Activated B cell treated with CpG ODN at 0.5 μM for 24 hours (primary cell): ENCODE data around the gene SLC2A4RG. TPM values are rescaled to one million over a fixed set of nuclear protein-coding genes. Genes with fewer than 3 reads are reported as not detected.

ENCODE experiments used
- ATAC-seq: fragments of 200-7000 bp; cut with Tn5 transposase; one replicate; pipeline ENCODE4 v1.10.0; 2021; ENCODE audit warnings: low read depth, mild to moderate bottlenecking, moderate library complexity
- CTCF ChIA-PET: fragments of 350-600 bp; sonication (Branson Sonifier 250); formaldehyde crosslinking; loops from one replicate; lab custom pipeline; 2021; ENCODE audit warnings: antibody characterized with exemption; lab: Charles Lee
- POLR2A ChIA-PET: fragments of 350-600 bp; sonication (Branson Sonifier 250); formaldehyde crosslinking; loops from one replicate; lab custom pipeline; 2021; ENCODE audit warnings: antibody characterized with exemption; lab: Charles Lee
- DNase-seq: peaks from one replicate; pipeline ENCODE4 v3.0.0; 2022
- H3K27ac Mint-ChIP-seq: one replicate; pipeline ENCODE4 v1.8.0; 2020; ENCODE audit warnings: mixed read lengths
- H3K27me3 Mint-ChIP-seq: one replicate; pipeline ENCODE4 v1.8.0; 2021; ENCODE audit warnings: mixed read lengths
- H3K36me3 Mint-ChIP-seq: one replicate; pipeline ENCODE4 v1.8.0; 2021; ENCODE audit warnings: low read depth, mixed read lengths
- H3K4me1 Mint-ChIP-seq: one replicate; pipeline ENCODE4 v1.8.0; 2021; ENCODE audit warnings: mixed read lengths
- H3K4me3 Mint-ChIP-seq: one replicate; pipeline ENCODE4 v1.8.0; 2020; ENCODE audit warnings: mild to moderate bottlenecking, mixed read lengths
- H3K9me3 Mint-ChIP-seq: one replicate; pipeline ENCODE4 v1.8.0; 2020; ENCODE audit warnings: mixed read lengths
- CTCF ChIP-seq: fragments of 200-600 bp; IDR thresholded peaks from one replicate; pipeline ENCODE4 v1.8.0; 2022; ENCODE audit warnings: antibody characterized with exemption, mild to moderate bottlenecking
- intact Hi-C: fragments of 100-400 bp; cut with micrococcal nuclease; formaldehyde crosslinking; loops from one replicate; pipeline ENCODE4 v1.15.1; 2024
- total RNA-seq: library from RNA; stranded (reverse); gene quantifications from 2 replicates; pipeline ENCODE4 v1.2.3, GENCODE V29; 2022

SLC2A4RG gene
- total RNA-seq, 1 donor from 2014 or later = 28.1 TPM

GRCh38 chr20:63765902-63766301, 26.3 kb downstream of the SLC2A4RG start:
- H3K27me3 Mint-ChIP-seq = no peaks in the 10 kb centered on the region
- H3K9me3 Mint-ChIP-seq = no peaks in the 10 kb centered on the region
- H3K4me3 Mint-ChIP-seq = no peak overlapping the region
- intact Hi-C loops = no loop called here
- no peaks in the 10 kb centered on the region for H3K36me3 Mint-ChIP-seq
- POLR2A ChIA-PET = no interaction called here
- CTCF ChIA-PET = no interaction called here
- DNase-seq (no peak), ATAC-seq (no peak)
- no peak for TF ChIP-seq CTCF
- H3K27ac Mint-ChIP-seq = no peak overlapping the region
- H3K4me1 Mint-ChIP-seq = no peaks in the 10 kb centered on the region

- TF ChIP-seq CTCF = no peak
Observed at GRCh38 chr20:63766695-63767426, 27.3 kb downstream of the SLC2A4RG start.

GRCh38 chr20:63767456-63767855, 27.9 kb downstream of the SLC2A4RG start:
- Mint-ChIP-seq H3K36me3 (no peaks in the 10 kb centered on the region), H3K9me3 (no peaks in the 10 kb centered on the region), H3K4me1 (no peaks in the 10 kb centered on the region), H3K4me3 (no peak overlapping the region), H3K27me3 (no peaks in the 10 kb centered on the region), H3K27ac (no peak overlapping the region)
- POLR2A ChIA-PET = no interaction called here
- intact Hi-C loops = no loop called here
- no peak for ATAC-seq
- DNase-seq = no peak
- TF ChIP-seq CTCF = no peak
- CTCF ChIA-PET = no interaction called here

More at GRCh38 chr20:63766695-63767426, 27.3 kb downstream of the SLC2A4RG start:
- Mint-ChIP-seq H3K36me3 (no peaks in the 10 kb centered on the region), H3K27me3 (no peaks in the 10 kb centered on the region), H3K4me1 (no peaks in the 10 kb centered on the region), H3K4me3 (no peak overlapping the region), H3K27ac (no peak overlapping the region), H3K9me3 (no peaks in the 10 kb centered on the region)
- ChIA-PET POLR2A (no interaction called here), CTCF (no interaction called here)
- ATAC-seq (no peak), DNase-seq (no peak)
- intact Hi-C loops = no loop called here

- no peaks in the 10 kb centered on the region for H3K9me3 Mint-ChIP-seq
- H3K4me1 Mint-ChIP-seq = no peaks in the 10 kb centered on the region
- H3K27me3 Mint-ChIP-seq = no peaks in the 10 kb centered on the region
- ChIA-PET CTCF (no interaction called here), POLR2A (no interaction called here)
- ATAC-seq (no peak), DNase-seq (no peak)
- no peak overlapping the region for H3K27ac Mint-ChIP-seq
- H3K36me3 Mint-ChIP-seq = no peaks in the 10 kb centered on the region
- intact Hi-C loops = no loop called here
- TF ChIP-seq CTCF = no peak
- H3K4me3 Mint-ChIP-seq = no peak overlapping the region
Observed at GRCh38 chr20:63767886-63768285, 28.3 kb downstream of the SLC2A4RG start.

- Mint-ChIP-seq H3K27me3 (no peaks in the 10 kb centered on the region), H3K27ac (no peak overlapping the region), H3K4me3 (no peak overlapping the region), H3K4me1 (no peaks in the 10 kb centered on the region), H3K9me3 (no peaks in the 10 kb centered on the region), H3K36me3 (no peaks in the 10 kb centered on the region)
- intact Hi-C loops = no loop called here
- ChIA-PET CTCF (no interaction called here), POLR2A (interaction anchor here (0.6 kb wide), 1 partner anchor 922 kb away, joined by 3 read pairs; no protein-coding TSS in a partner anchor)
- DNase-seq (no peak), ATAC-seq (no peak)
- TF ChIP-seq CTCF = no peak
Observed at GRCh38 chr20:63768591-63769515, 29.3 kb downstream of the SLC2A4RG start.
